CD4-positive, alpha-beta T cell treated with Interleukin-15 for 4 hours (primary cell): ENCODE results near the gene ARHGAP25.

ENCODE experiments used
- DNase-seq: peaks from one replicate; pipeline ENCODE4 v3.0.0-alpha.2; 2020; ENCODE audit warnings: low spot score

The ARHGAP25 gene

GRCh38 chr2:68720665-68721064, 13.9 kb upstream of the ARHGAP25 start:
- DNase-seq: no peak

- peak; percentile 57 for DNase-seq
These were observed 13.0 kb upstream of the ARHGAP25 start for GRCh38 chr2:68721482-68722101.

- no peak for DNase-seq
These were observed 11.9 kb upstream of the ARHGAP25 start for GRCh38 chr2:68722712-68723111.

- DNase-seq: no peak
These were observed 11.4 kb upstream of the ARHGAP25 start for GRCh38 chr2:68723181-68723580.

- DNase-seq: no peak
These were observed 8.5 kb upstream of the ARHGAP25 start for GRCh38 chr2:68726100-68726499.

DNA sequence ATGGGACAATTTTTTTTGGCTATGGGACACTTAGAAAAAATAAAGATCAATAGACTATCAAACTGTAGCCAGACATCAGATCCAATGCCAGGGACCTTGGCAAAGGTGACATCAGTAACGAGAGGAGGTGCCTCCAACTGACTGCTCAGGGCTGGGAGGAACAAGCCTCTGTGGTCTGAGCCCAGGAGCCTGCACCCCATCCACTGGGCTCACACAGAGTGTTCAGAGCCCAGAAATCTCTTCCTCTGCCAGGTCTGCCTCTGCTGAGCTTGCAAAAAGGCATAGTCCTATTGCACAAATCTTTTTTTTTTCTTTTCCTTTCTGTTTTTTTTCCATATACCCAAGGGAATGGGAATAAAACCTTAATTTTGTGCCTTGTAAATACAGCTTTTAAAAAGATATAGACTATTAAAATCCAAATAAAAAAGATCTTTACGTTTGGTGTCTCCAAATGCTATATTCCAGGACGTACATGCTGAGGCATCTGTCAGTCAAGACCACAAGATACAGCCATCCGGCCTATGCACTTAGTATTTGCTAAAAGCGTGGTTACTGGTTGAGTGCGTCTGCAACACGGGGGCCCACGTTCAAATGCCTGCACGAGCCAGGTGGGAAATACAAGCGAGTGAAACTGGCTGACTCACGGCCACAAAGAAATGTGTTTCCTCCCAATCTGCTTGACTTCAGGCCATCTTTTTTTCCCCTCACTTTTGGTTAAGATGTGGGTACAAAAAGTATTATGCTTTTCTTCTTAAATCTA, 7.8 kb upstream of the ARHGAP25 start:
- DNase-seq: peak; percentile 84

- no peak for DNase-seq
These were observed 6.8 kb upstream of the ARHGAP25 start for GRCh38 chr2:68727683-68728375.

- no peak for DNase-seq
These were observed 3.8 kb upstream of the ARHGAP25 start for GRCh38 chr2:68730828-68731227.

- DNase-seq: no peak
These were observed 2.3 kb upstream of the ARHGAP25 start for GRCh38 chr2:68732036-68732932.

DNA sequence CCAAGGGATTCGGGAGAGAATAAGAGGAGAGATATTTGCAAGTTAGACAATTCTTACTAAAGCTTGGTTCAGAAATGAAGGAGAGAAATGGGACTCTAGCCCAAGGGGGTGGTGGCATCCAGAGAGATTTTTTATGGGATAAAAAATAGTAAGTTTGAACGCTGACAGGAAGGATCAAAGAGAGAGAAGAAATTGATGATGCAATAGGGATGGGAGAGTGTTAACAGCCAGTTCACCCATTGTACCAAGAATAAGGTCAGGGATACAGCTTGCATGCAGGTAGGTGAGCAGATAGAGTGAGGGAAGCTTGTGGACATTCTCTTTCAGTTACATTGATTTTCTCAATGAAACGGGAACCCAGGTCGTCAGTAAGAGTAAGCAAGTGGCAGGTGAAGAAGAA, 1.2 kb upstream of the ARHGAP25 start:
- DNase-seq: no peak

DNA sequence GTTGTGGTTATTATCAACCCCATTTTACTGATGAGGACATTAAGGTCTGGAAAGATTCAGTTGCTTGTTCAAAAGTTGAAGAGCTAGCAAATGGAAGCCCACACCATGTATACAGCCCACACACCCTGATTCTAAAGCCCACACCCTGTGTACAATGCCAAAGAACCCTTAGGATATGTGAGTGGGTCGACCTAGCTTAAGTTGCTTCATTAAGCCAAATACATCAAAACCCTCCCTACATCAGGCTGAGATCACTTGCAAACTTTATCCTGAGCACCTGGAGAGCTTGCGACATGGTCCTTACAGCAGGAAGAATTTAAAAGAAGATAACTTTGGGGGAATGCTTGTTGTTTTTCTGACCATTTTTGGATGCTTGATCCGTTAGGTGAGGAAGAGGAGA, 435 bp upstream of the ARHGAP25 start:
- no peak for DNase-seq

- DNase-seq: no peak
These were observed 1.5 kb downstream of the ARHGAP25 start for GRCh38 chr2:68736086-68736485.

GRCh38 chr2:68737711-68738110, 3.1 kb downstream of the ARHGAP25 start:
- DNase-seq: peak; percentile 56

DNA sequence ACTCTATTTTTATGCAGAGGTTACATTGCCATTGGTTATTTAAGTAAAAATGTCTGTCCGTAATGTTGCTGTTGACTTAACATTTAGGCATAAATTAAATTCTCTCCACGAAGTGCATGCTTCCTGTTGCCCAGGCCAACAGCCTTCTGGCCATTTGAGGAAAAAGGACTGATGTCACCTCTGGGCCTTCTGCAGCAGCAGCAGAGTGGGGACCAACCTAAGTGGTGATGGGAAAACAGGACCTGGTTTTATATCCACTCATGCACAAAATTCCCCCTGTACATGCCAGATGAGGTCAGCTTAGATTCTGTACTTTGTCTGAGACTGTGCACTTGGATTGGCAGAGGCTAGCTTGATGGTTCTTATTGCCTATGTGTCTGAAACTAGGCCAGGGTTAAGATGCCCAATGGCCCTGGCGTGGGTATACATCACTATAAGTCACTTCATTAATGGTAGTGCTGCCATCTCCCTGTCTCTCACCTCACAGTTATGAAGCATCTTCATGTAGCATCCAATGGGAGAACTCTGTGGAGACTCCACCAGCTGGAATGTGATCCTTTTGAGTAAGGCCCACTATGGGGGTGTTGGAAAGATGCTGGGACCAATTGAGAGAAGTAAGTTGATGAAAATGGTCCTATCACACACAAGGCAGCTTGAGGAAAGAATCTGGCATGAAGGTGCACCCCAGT, 4.4 kb downstream of the ARHGAP25 start:
- no peak for DNase-seq

GRCh38 chr2:68739595-68740399, 5.2 kb downstream of the ARHGAP25 start:
- no peak for DNase-seq

DNA sequence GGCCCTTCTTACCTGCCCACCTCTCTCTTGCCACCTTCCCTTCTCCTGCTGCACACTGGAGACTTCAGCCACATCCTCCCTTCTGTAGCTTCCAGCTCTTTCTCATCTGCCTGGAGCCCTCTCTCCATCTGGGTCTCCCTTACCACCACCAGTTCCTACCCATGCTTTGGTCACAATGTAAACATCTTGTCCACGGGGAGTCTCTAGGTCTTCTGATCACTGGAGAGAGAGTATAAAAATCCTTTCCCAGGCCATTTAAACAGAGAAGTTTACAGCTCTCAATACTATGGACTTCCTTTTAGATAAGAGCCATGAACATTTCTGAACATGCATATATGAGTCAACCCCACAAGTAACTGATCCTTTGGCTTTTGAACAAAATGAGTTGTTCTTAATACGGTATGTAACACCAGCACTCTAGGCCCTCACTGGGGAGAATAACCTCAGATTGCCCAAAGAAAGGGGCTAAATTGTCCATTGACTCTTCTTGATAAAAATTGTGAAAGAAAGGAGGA, 5.8 kb downstream of the ARHGAP25 start:
- DNase-seq: no peak

GRCh38 chr2:68741238-68741637, 6.6 kb downstream of the ARHGAP25 start:
- peak; percentile 52 for DNase-seq

DNA sequence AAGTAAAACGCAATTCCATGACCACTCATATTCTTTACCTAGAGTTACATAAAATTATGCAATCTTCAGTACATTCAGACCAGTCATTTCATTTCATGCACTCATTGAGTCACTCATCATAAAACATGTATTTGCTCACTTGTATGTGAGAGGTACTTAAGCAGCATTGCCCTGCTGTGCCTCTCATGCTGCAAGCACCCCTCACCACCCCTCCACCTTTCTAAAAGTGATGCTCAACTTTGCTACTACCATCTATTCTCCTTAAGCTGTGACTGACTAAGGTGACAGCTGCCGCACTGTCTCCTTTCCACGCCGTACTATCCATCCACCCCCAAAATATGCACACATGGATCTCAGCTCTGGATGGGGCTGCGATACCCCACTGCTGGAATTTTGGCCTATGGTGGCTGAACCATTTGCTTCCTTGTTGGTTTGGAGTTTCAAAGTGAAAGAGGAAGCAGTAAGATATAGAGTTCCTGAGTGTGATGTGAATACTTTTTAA, 7.2 kb downstream of the ARHGAP25 start:
- DNase-seq: no peak

DNA sequence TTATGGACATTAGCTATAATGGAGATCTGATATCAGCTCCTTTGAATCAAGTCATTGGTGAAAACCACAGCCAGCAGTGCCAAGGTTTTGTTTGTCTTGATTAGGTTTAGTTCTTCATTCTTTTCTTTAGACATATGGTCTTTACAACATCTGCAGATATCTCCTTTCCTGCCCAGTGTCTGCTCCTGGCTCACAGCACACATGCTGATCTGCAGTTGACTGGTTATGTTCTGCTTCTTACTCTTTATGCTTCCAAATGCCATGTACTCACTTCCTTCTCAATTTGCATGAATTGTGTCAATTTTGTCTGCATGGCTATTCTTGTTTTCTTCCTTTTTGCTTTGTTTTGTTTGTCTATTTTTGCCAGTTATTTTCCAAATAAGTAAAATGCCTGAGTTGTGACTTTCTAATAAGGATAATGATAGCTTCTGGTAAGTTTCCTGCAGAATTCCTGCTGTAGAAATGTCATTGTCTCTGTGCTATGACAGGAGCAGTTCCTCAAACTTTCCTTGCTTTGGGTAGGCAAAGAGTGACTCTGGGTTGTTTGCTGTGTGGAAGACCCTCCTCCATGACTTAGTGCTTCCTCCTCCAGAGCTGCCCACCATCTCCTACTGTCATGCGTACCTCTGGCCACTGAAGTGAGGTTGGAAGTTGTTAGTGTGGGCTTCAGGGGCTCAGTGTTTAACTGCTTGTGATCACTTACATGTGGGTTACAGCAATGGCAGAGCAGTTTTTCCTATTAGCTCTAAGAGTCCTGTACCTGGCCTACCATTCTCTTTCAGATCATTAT, 8.2 kb downstream of the ARHGAP25 start:
- DNase-seq: no peak
